SK-N-SH (cell line): ENCODE results near the gene MAP1A. TPM values are rescaled to one million over a fixed set of nuclear protein-coding genes. Genes with fewer than 3 reads are reported as not detected.

Experiments used
- CTCF ChIA-PET: fragments of 300-600, 350-600 bp; formaldehyde crosslinking; extraction: SDS; loops from one replicate; lab custom pipeline; 2021; lab: Yijun Ruan, JAX
- POLR2A ChIA-PET: fragments of 350-600 bp; sonication (Branson Sonifier 250); formaldehyde crosslinking; extraction: SDS; loops from one replicate; lab custom pipeline; 2020; ENCODE audit warnings: antibody characterized with exemption, inconsistent platforms; lab: Yijun Ruan, JAX
- DNase-seq: peaks from one replicate; pipeline ENCODE4 v3.0.0; 2012
- H2AFZ ChIP-seq: fragments of 200-600 bp; sonication (generic); 2 replicates; pipeline ENCODE4 v1.8.1; 2016; ENCODE audit warnings: antibody characterized with exemption, mild to moderate bottlenecking, low read depth
- H3F3A ChIP-seq: fragments of 200-600 bp; sonication (generic); replicated peaks from 2 replicates; pipeline ENCODE3; 2016; ENCODE audit warnings: antibody characterized with exemption, mild to moderate bottlenecking; ENCODE audit not compliant: insufficient read depth
- H3K27ac ChIP-seq, 2 experiments: fragments of 200-500 bp in 1 of 2; fragments of 200-600 bp in 1 of 2; sonication (Bioruptor generic) in 1 of 2; sonication (generic), shearing (Covaris generic) in 1 of 2; 2 replicates each; pipeline versions ENCODE4 v1.5.1 to v1.6.1; 2014 to 2016; ENCODE audit warnings: low read depth in 2 of 2, inconsistent platforms in 1 of 2, low read length in 1 of 2, mild to moderate bottlenecking in 1 of 2, mixed read lengths in 1 of 2
- H3K27me3 ChIP-seq: fragments of 200-600 bp; sonication (generic), shearing (Covaris generic); 2 replicates; pipeline ENCODE4 v1.6.1; 2016; ENCODE audit warnings: mixed run types; ENCODE audit not compliant: insufficient read depth
- H3K36me3 ChIP-seq, 2 experiments: fragments of 200-500 bp in 1 of 2; fragments of 200-600 bp in 1 of 2; sonication (Bioruptor generic) in 1 of 2; sonication (generic) in 1 of 2; replicated peaks in 1 of 2; 2 replicates each; pipeline versions ENCODE3 to v1.5.1; 2014 to 2016; ENCODE audit warnings: low read length in 1 of 2, mild to moderate bottlenecking in 1 of 2; ENCODE audit not compliant: insufficient read depth in 2 of 2, control insufficient read depth in 1 of 2
- H3K4me1 ChIP-seq, 2 experiments: fragments of 200-500 bp in 1 of 2; fragments of 200-600 bp in 1 of 2; sonication (Bioruptor generic) in 1 of 2; sonication (generic), shearing (Covaris generic) in 1 of 2; 2 replicates each; pipeline versions ENCODE4 v1.5.1 to v1.6.1; 2014 to 2016; ENCODE audit warnings: low read depth in 1 of 2, low read length in 1 of 2, mixed run types in 1 of 2; ENCODE audit not compliant: insufficient read depth in 2 of 2, control insufficient read depth in 1 of 2
- H3K4me2 ChIP-seq: fragments of 200-600 bp; sonication (generic), shearing (Covaris generic); 2 replicates; pipeline ENCODE4 v1.6.1; 2017; ENCODE audit warnings: mixed run types
- H3K4me3 ChIP-seq, 2 experiments: fragments of 200-500 bp in 1 of 2; fragments of 200-600 bp in 1 of 2; sonication (Bioruptor generic) in 1 of 2; sonication (generic), shearing (Covaris generic) in 1 of 2; 2 replicates each; pipeline versions ENCODE4 v1.5.1 to v1.8.1; 2014 to 2016; ENCODE audit warnings: low read depth in 2 of 2, inconsistent platforms in 1 of 2, low read length in 1 of 2, mild to moderate bottlenecking in 1 of 2, mixed read lengths in 1 of 2, moderate library complexity in 1 of 2
- H3K79me2 ChIP-seq: fragments of 200-600 bp; sonication (generic); 2 replicates; pipeline ENCODE4 v1.8.1; 2017; ENCODE audit warnings: mild to moderate bottlenecking; ENCODE audit not compliant: insufficient read depth
- H3K9ac ChIP-seq: fragments of 200-600 bp; sonication (generic); 2 replicates; pipeline ENCODE4 v1.6.1; 2017; ENCODE audit warnings: mixed run types
- H3K9me2 ChIP-seq: fragments of 200-600 bp; sonication (generic); 2 replicates; pipeline ENCODE4 v1.6.1; 2017; ENCODE audit warnings: mixed run types
- H3K9me3 ChIP-seq: fragments of 200-600 bp; sonication (generic); 2 replicates; pipeline ENCODE4 v1.6.1; 2017; ENCODE audit warnings: mixed run types, mild to moderate bottlenecking, moderate library complexity
- H4K20me1 ChIP-seq: fragments of 200-600 bp; sonication (generic); 2 replicates; pipeline ENCODE4 v1.6.1; 2017; ENCODE audit warnings: mild to moderate bottlenecking, mixed run types; ENCODE audit not compliant: insufficient read depth
- CHD2 ChIP-seq: fragments of 150-350 bp; IDR thresholded peaks from 2 replicates; pipeline ENCODE4 v1.6.1; 2018; ENCODE audit warnings: low read length; ENCODE audit not compliant: partially characterized antibody
- EZH2phosphoT487 ChIP-seq: fragments of 200-600 bp; sonication (generic); IDR thresholded peaks from 2 replicates; pipeline ENCODE4 v1.6.1; 2017; ENCODE audit warnings: low read depth, mixed run types, mild to moderate bottlenecking, antibody characterized with exemption, moderate library complexity, borderline replicate concordance
- FOSL2 ChIP-seq: IDR thresholded peaks from 2 replicates; pipeline ENCODE4 v1.4.0; 2012; ENCODE audit warnings: low read depth, mild to moderate bottlenecking, moderate library complexity, borderline replicate concordance
- FOXM1 ChIP-seq: IDR thresholded peaks from 2 replicates; pipeline ENCODE4 v1.4.0; 2012; ENCODE audit warnings: low read depth, mild to moderate bottlenecking
- GABPA ChIP-seq: IDR thresholded peaks from 2 replicates; pipeline ENCODE4 v1.4.0; 2012; ENCODE audit warnings: low read depth, mild to moderate bottlenecking
- JUND ChIP-seq: IDR thresholded peaks from 2 replicates; pipeline ENCODE4 v1.4.0; 2012
- NRF1 ChIP-seq: IDR thresholded peaks from 2 replicates; pipeline ENCODE4 v1.6.1; 2012; ENCODE audit warnings: low read depth, mild to moderate bottlenecking, low read length
- POLR2AphosphoS5 ChIP-seq: IDR thresholded peaks from 2 replicates; pipeline ENCODE4 v1.6.1; 2012; ENCODE audit warnings: low read depth, low read length
- RXRA ChIP-seq: IDR thresholded peaks from 2 replicates; pipeline ENCODE4 v1.4.0; 2012; ENCODE audit warnings: low read depth, mild to moderate bottlenecking, borderline replicate concordance
- SMC3 ChIP-seq: IDR thresholded peaks from 2 replicates; pipeline ENCODE4 v1.6.1; 2012; ENCODE audit warnings: low read depth, low read length, improper control_type of control experiment
- TCF12 ChIP-seq: IDR thresholded peaks from 2 replicates; pipeline ENCODE4 v1.4.0; 2012
- YY1 ChIP-seq: IDR thresholded peaks from 2 replicates; pipeline ENCODE4 v1.4.0; 2012; ENCODE audit warnings: low read depth, mild to moderate bottlenecking
- WGBS: methylation state at CpG from one replicate; pipeline ENCODE4 v1.1.6; 2017; ENCODE audit warnings: low lambda C conversion rate; 5-methylcytosine and 5-hydroxymethylcytosine counted together
- polyA plus RNA-seq, 3 experiments: library from polyadenylated mRNA; depleted of rRNA; stranded (reverse); fragments of >200 nt; gene quantifications; 2 replicates each; pipeline ENCODE4 v1.2.3, GENCODE V29; 2012
- TF ChIP-seq, protein P1 (sequence below): IDR thresholded peaks from 2 replicates; pipeline ENCODE4 v1.4.0; 2012; ENCODE audit warnings: low read depth, borderline replicate concordance
- TF ChIP-seq, protein P2 (sequence below): IDR thresholded peaks from 2 replicates; pipeline ENCODE4 v1.4.0; 2012; ENCODE audit warnings: low read depth, borderline replicate concordance
- TF ChIP-seq, protein P3 (sequence below): fragments of 150-350 bp; IDR thresholded peaks from 2 replicates; pipeline ENCODE4 v1.6.1; 2016; ENCODE audit warnings: mild to moderate bottlenecking, low read depth, low read length
- TF ChIP-seq, protein P4 (sequence below): fragments of 150-350 bp; IDR thresholded peaks from 2 replicates; pipeline ENCODE4 v1.6.1; 2017; ENCODE audit warnings: antibody characterized with exemption, low read length, low read depth, borderline replicate concordance
- TF ChIP-seq, protein P5 (sequence below): fragments of 200-600 bp; sonication (generic); IDR thresholded peaks from 2 replicates; pipeline ENCODE4 v1.6.1; 2017; ENCODE audit warnings: antibody characterized with exemption, mild to moderate bottlenecking, moderate library complexity

MAP1A gene
- polyA plus RNA-seq, 1 of the 3 experiments (the other 2 are of a cell fraction): 6.0 TPM

DNA sequence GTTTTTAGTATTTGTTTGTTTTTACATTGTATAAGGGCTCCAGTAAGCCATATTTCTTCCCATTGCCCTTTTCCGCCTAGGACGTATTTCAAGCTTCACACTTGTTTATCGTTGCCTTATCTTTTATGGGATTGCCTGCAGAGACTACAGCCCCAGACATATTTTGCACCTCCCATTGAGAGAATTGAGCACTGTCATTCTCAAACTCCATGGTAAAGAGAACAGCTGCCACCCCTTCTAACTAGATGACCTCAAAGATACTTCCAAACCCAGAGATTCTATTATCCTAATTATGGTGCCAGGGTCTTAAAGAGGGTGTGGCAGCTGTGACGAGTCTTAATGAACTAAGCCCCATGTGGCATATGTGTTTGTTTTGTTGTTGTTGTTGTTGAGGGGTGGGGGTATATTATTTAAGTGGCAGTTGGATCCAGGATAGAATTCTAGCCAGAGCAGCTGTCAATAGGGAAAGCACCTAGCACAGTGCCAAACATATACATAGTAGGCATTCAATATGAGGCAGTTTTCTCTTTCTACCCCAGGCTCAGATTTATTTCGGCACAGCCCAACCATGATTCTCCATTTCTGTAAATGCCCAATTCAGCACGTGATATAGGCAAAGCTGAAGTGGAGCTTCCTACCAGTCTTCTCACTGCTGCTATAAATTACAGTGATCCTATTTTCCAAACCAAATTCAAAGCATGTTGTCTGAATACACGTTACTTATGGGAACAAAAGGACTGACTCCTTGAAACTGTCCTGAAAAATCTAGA lies 23.5 kb upstream of the MAP1A start:
- H3K4me3 ChIP-seq: peak overlapping the region; percentile 70 to 83; a peak in 3 of 4 replicates
- CTCF ChIA-PET: interaction anchor here (0.7 to 6.5 kb wide), 5 partner anchors 10 to 27 kb away, joined by 3 to 42 read pairs (median 7); no protein-coding TSS in a partner anchor
- POLR2A ChIA-PET: interaction anchor here (3.0 kb wide), 1 partner anchor 17 kb away, joined by 32 read pairs; no protein-coding TSS in a partner anchor

More for the DNA sequence above, 23.5 kb upstream of the MAP1A start:
- Histone ChIP-seq H3K4me2 (peak overlapping the region; percentile 82), H3F3A (no peaks in the 10 kb centered on the region), H3K36me3 (peaks cover 20 to 31% of the 10 kb centered on the region in 2 experiments), H2AFZ (peak overlapping the region; percentile 97), H3K9ac (peak overlapping the region; percentile 80), H3K9me2 (no peaks in the 10 kb centered on the region), H3K9me3 (no peaks in the 10 kb centered on the region), H3K79me2 (peaks cover 38% of the 10 kb centered on the region), H3K27ac (peak overlapping the region; percentile 75 to 81), H4K20me1 (no peaks in the 10 kb centered on the region; the same call in 1 of the 2 replicates), H3K27me3 (no peaks in the 10 kb centered on the region), H3K4me1 (peaks cover 3 to 4% of the 10 kb centered on the region in 2 experiments; a peak in 2 of 4 replicates)
- no peak for TF ChIP-seq SMC3
- no peak for TF ChIP-seq NRF1
- TF ChIP-seq, protein P1, sequence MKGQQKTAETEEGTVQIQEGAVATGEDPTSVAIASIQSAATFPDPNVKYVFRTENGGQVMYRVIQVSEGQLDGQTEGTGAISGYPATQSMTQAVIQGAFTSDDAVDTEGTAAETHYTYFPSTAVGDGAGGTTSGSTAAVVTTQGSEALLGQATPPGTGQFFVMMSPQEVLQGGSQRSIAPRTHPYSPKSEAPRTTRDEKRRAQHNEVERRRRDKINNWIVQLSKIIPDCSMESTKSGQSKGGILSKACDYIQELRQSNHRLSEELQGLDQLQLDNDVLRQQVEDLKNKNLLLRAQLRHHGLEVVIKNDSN: no peak
- TF ChIP-seq GABPA: no peak
- no peak for TF ChIP-seq CHD2
- no peak for TF ChIP-seq POLR2AphosphoS5
- no peak for TF ChIP-seq EZH2phosphoT487
- TF ChIP-seq, protein P2, sequence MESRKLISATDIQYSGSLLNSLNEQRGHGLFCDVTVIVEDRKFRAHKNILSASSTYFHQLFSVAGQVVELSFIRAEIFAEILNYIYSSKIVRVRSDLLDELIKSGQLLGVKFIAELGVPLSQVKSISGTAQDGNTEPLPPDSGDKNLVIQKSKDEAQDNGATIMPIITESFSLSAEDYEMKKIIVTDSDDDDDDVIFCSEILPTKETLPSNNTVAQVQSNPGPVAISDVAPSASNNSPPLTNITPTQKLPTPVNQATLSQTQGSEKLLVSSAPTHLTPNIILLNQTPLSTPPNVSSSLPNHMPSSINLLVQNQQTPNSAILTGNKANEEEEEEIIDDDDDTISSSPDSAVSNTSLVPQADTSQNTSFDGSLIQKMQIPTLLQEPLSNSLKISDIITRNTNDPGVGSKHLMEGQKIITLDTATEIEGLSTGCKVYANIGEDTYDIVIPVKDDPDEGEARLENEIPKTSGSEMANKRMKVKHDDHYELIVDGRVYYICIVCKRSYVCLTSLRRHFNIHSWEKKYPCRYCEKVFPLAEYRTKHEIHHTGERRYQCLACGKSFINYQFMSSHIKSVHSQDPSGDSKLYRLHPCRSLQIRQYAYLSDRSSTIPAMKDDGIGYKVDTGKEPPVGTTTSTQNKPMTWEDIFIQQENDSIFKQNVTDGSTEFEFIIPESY: no peak
- TF ChIP-seq FOSL2: no peak
- TF ChIP-seq TCF12: no peak
- TF ChIP-seq YY1: no peak
- no peak for TF ChIP-seq RXRA
- TF ChIP-seq JUND: no peak
- no peak for TF ChIP-seq FOXM1
- TF ChIP-seq, protein P3, sequence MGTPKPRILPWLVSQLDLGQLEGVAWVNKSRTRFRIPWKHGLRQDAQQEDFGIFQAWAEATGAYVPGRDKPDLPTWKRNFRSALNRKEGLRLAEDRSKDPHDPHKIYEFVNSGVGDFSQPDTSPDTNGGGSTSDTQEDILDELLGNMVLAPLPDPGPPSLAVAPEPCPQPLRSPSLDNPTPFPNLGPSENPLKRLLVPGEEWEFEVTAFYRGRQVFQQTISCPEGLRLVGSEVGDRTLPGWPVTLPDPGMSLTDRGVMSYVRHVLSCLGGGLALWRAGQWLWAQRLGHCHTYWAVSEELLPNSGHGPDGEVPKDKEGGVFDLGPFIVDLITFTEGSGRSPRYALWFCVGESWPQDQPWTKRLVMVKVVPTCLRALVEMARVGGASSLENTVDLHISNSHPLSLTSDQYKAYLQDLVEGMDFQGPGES: no peak
- TF ChIP-seq, protein P4, sequence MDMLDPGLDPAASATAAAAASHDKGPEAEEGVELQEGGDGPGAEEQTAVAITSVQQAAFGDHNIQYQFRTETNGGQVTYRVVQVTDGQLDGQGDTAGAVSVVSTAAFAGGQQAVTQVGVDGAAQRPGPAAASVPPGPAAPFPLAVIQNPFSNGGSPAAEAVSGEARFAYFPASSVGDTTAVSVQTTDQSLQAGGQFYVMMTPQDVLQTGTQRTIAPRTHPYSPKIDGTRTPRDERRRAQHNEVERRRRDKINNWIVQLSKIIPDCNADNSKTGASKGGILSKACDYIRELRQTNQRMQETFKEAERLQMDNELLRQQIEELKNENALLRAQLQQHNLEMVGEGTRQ: no peak
- TF ChIP-seq, protein P5, sequence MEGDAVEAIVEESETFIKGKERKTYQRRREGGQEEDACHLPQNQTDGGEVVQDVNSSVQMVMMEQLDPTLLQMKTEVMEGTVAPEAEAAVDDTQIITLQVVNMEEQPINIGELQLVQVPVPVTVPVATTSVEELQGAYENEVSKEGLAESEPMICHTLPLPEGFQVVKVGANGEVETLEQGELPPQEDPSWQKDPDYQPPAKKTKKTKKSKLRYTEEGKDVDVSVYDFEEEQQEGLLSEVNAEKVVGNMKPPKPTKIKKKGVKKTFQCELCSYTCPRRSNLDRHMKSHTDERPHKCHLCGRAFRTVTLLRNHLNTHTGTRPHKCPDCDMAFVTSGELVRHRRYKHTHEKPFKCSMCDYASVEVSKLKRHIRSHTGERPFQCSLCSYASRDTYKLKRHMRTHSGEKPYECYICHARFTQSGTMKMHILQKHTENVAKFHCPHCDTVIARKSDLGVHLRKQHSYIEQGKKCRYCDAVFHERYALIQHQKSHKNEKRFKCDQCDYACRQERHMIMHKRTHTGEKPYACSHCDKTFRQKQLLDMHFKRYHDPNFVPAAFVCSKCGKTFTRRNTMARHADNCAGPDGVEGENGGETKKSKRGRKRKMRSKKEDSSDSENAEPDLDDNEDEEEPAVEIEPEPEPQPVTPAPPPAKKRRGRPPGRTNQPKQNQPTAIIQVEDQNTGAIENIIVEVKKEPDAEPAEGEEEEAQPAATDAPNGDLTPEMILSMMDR: no peak
- WGBS: 75% methylated on average over 7 of the region's 7 CpGs
- no peak for DNase-seq
